NB4 (cell line): ENCODE measurements around the gene FAM210B.
A peak's percentile ranks its signal among the peaks of the same experiment; 100 is the strongest.

ENCODE experiments used
- DNase-seq: peaks from one replicate; pipeline ENCODE4 v3.0.0; 2010; ENCODE audit warnings: low read depth
- H3K4me3 ChIP-seq: one replicate; pipeline ENCODE4 v1.5.1; 2011; ENCODE audit warnings: mild to moderate bottlenecking, low read depth, low read length, moderate library complexity
- CTCF ChIP-seq: IDR thresholded peaks from one replicate; pipeline ENCODE4 v1.5.1; 2012; ENCODE audit warnings: low read depth, low read length
- MAX ChIP-seq: IDR thresholded peaks from 2 replicates; pipeline ENCODE4 v1.6.1; 2011; ENCODE audit warnings: low read depth, low read length
- MYC ChIP-seq: IDR thresholded peaks from 2 replicates; pipeline ENCODE4 v1.6.1; 2011; ENCODE audit warnings: low read depth, low read length
- POLR2A ChIP-seq: IDR thresholded peaks from 2 replicates; pipeline ENCODE4 v1.6.1; 2011; ENCODE audit warnings: mild to moderate bottlenecking; ENCODE audit not compliant: insufficient read length; ENCODE audit errors: extremely low read depth

The FAM210B gene

GRCh38 chr20:56359212-56360132, 698 bp downstream of the FAM210B start:
- DNase-seq: peak; percentile 36
- TF ChIP-seq MYC (no peak), CTCF (no peak)
- peak overlapping the region; percentile 48 for H3K4me3 ChIP-seq

- no peak overlapping the region for H3K4me3 ChIP-seq
- no peak for DNase-seq
- no peak for TF ChIP-seq CTCF
- no peak for TF ChIP-seq POLR2A
- no peak for TF ChIP-seq MYC
- TF ChIP-seq MAX: no peak
Observed at GRCh38 chr20:56360133-56360907, 1.5 kb downstream of the FAM210B start.

GRCh38 chr20:56360908-56361205, 2.1 kb downstream of the FAM210B start:
- no peak for DNase-seq
- TF ChIP-seq MYC (no peak), MAX (no peak), POLR2A (no peak), CTCF (no peak)
- H3K4me3 ChIP-seq: no peak overlapping the region

GRCh38 chr20:56361900-56362299, 3.1 kb downstream of the FAM210B start:
- TF ChIP-seq CTCF (no peak), MYC (no peak), POLR2A (no peak), MAX (no peak)
- no peak overlapping the region for H3K4me3 ChIP-seq
- no peak for DNase-seq

GRCh38 chr20:56362833-56363413, 4.1 kb downstream of the FAM210B start:
- no peak for DNase-seq
- H3K4me3 ChIP-seq: no peak overlapping the region
- TF ChIP-seq POLR2A: no peak
- TF ChIP-seq CTCF: no peak
- TF ChIP-seq MAX: no peak
- TF ChIP-seq MYC: no peak
